Measurements from ENCODE around the gene HP.

HP gene

GRCh38 chr16:72101195-72101594 is 46.9 kb downstream of the HP start:
- no peak for TF ChIP-seq CTCF (IDR thresholded peaks at IDR 0.05)

- no peak for TF ChIP-seq CTCF (IDR thresholded peaks at IDR 0.05)
Observed at GRCh38 chr16:72104905-72105304, 50.6 kb downstream of the HP start.

GRCh38 chr16:72105978-72106377 is 51.7 kb downstream of the HP start:
- no peak for TF ChIP-seq CTCF (IDR thresholded peaks at IDR 0.05)

- no peak for TF ChIP-seq CTCF (IDR thresholded peaks at IDR 0.05)
Observed at GRCh38 chr16:72107371-72107770, 53.1 kb downstream of the HP start.

- no peak for TF ChIP-seq CTCF (IDR thresholded peaks at IDR 0.05)
Observed at GRCh38 chr16:72108353-72109102, 54.2 kb downstream of the HP start.

- TF ChIP-seq CTCF (IDR thresholded peaks at IDR 0.05) = no peak
Observed at GRCh38 chr16:72109300-72109699, 55.0 kb downstream of the HP start.

GRCh38 chr16:72109966-72110530 is 55.7 kb downstream of the HP start:
- no peak for TF ChIP-seq CTCF (IDR thresholded peaks at IDR 0.05)

Data from LNCAP (cell line).